LNCAP (cell line): Measurements from ENCODE around the gene MID2.

Source experiments
- CTCF ChIP-seq: fragments of 450-650 bp; IDR thresholded peaks from 2 replicates; pipeline ENCODE4 v1.5.1; 2017; ENCODE audit warnings: mild to moderate bottlenecking

The MID2 gene

GRCh38 chrX:107880054-107880610 lies 54.5 kb downstream of the MID2 start:
- TF ChIP-seq CTCF: no peak

DNA sequence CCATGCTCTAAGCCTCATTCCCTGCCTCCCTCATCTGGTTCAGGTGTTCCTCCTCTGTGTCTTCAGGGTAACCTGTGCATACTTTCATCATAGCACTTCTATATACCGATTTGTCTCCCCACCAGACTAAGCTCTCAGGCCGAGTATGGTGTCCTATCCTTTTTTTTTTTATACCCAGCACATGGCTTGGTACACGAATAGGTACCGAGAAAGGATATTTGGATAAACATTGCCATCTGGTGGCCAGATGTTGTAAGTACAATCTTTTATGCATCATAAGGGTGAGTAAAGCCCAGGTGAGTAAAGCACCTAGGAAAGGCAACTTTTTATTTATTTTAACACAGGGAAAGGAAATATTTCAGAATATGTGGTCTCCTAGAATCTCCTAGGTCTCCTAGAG lies 68.4 kb downstream of the MID2 start:
- peak; percentile 47 for TF ChIP-seq CTCF

GRCh38 chrX:107902721-107903120 lies 77.1 kb downstream of the MID2 start:
- TF ChIP-seq CTCF: no peak

GRCh38 chrX:107905366-107905765 lies 79.7 kb downstream of the MID2 start:
- TF ChIP-seq CTCF: no peak

GRCh38 chrX:107924136-107924746 lies 98.6 kb downstream of the MID2 start:
- TF ChIP-seq CTCF: no peak

DNA sequence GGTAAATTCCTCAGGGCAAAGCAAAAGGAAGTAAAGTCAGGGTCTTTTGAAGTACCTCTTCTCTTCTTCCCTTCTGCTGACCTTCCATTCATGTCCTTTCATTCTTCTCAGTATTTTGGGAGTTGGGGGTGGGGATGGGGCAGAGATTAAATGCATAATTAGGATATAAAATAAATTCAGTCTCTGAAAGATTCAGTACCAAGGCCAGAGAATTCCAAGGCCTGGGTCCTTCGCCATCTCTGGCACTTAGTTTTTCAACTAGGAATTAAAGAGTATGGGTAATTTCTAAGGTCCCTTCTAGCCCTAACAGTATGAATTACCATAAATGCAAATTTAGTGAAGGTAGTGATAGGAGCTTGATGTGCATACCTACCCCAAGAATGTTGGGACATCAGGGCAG lies 108.6 kb downstream of the MID2 start:
- no peak for TF ChIP-seq CTCF

- no peak for TF ChIP-seq CTCF
Observed at GRCh38 chrX:107935200-107935599, 109.5 kb downstream of the MID2 start.
